Measurements from ENCODE around the gene SHISA3. TPM values are rescaled to one million over a fixed set of nuclear protein-coding genes. Genes with fewer than 3 reads are reported as not detected.

The SHISA3 gene
- total RNA-seq, 1 donor from 2014 or later: 3.0 TPM

GRCh38 chr4:42381666-42382065, 15.6 kb upstream of the SHISA3 start:
- H3K9me3 Mint-ChIP-seq: no peaks in the 10 kb centered on the region
- peaks cover 10% of the 10 kb centered on the region for H3K27me3 Mint-ChIP-seq
- H3K36me3 Mint-ChIP-seq: no peaks in the 10 kb centered on the region

DNA sequence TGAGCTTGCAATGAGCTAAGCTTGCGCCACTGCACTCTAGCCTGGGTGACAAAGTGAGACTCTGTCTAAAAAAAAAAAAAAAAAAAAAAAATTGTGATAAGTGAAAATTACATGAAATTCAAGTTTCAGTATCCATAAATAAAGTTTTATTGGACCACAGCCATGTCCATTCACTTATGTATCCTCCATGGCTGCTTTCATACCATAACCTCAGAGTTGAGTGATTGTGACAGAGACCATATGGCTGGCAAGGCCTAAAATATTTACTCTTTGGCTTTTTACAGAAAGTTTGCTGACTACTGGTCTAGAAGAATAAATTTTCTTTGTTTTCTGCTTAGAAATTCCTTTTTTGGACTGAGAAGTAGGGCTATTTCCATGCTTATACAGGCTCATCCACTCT, 11.8 kb upstream of the SHISA3 start:
- Mint-ChIP-seq H3K36me3 (no peaks in the 10 kb centered on the region), H3K4me1 (ENCODE audit: unreplicated experiment) (peaks cover 3% of the 10 kb centered on the region), H3K27ac (no peak overlapping the region), H3K4me3 (no peak overlapping the region), H3K9me3 (no peaks in the 10 kb centered on the region), H3K27me3 (peaks cover 21% of the 10 kb centered on the region)
- DNase-seq (ENCODE audit: extremely low spot score, unreplicated experiment): no peak
- no peak for TF ChIP-seq CTCF (conservative IDR thresholded peaks at IDR 0.05)

More at GRCh38 chr4:42381666-42382065, 15.6 kb upstream of the SHISA3 start:
- no peak for TF ChIP-seq CTCF (conservative IDR thresholded peaks at IDR 0.05)
- H3K4me1 Mint-ChIP-seq (ENCODE audit: unreplicated experiment): no peaks in the 10 kb centered on the region
- no peak overlapping the region for H3K4me3 Mint-ChIP-seq
- no peak for DNase-seq (ENCODE audit: extremely low spot score, unreplicated experiment)
- no peak overlapping the region for H3K27ac Mint-ChIP-seq

- Mint-ChIP-seq H3K9me3 (no peaks in the 10 kb centered on the region), H3K4me1 (ENCODE audit: unreplicated experiment) (peaks cover 19% of the 10 kb centered on the region), H3K36me3 (no peaks in the 10 kb centered on the region), H3K4me3 (no peak overlapping the region), H3K27me3 (peaks cover 51% of the 10 kb centered on the region), H3K27ac (no peak overlapping the region)
- no peak for DNase-seq (ENCODE audit: extremely low spot score, unreplicated experiment)
- no peak for TF ChIP-seq CTCF (conservative IDR thresholded peaks at IDR 0.05)
These were observed 6.5 kb upstream of the SHISA3 start for GRCh38 chr4:42390622-42391354.

DNA sequence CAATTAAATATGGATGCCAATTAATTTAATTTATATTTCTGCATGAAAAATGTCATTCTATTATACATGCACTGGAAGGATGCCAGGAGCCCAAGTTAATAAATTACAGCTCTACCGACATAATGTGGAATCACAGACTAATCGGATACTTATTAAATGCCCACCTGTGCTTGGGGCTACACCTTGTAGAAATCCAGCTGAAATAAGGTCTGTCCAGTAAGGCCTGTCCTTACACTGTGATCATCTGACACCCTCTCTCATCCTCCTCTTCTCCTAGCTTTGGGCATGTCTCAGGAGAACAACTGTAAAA, 6.0 kb upstream of the SHISA3 start:
- no peak overlapping the region for H3K27ac Mint-ChIP-seq
- no peak overlapping the region for H3K4me3 Mint-ChIP-seq
- H3K9me3 Mint-ChIP-seq: no peaks in the 10 kb centered on the region
- H3K27me3 Mint-ChIP-seq: peaks cover 56% of the 10 kb centered on the region
- no peaks in the 10 kb centered on the region for H3K36me3 Mint-ChIP-seq
- H3K4me1 Mint-ChIP-seq (ENCODE audit: unreplicated experiment): peaks cover 21% of the 10 kb centered on the region
- DNase-seq (ENCODE audit: extremely low spot score, unreplicated experiment): no peak
- no peak for TF ChIP-seq CTCF (conservative IDR thresholded peaks at IDR 0.05)

DNA sequence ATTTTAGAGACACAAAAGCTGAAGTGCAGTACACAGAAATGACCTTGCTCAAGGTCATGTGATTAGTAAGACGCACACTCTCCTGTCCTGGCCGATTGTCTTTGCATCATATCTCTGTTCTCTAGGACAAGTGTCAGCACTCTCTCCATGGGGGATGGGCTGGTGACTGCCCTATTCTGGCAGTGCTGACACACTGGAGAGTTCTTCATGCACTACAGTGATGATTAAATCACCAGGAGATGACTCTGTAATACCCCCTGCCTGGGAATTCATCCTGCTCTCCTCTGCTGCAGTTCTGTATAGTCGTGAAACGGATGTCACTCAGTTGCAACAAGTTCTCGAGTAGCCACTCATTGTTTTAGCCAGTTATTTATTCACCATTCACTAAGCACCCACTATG, 5.3 kb upstream of the SHISA3 start:
- Mint-ChIP-seq H3K27ac (no peak overlapping the region), H3K4me1 (ENCODE audit: unreplicated experiment) (peaks cover 27% of the 10 kb centered on the region), H3K9me3 (no peaks in the 10 kb centered on the region), H3K27me3 (peaks cover 61% of the 10 kb centered on the region), H3K4me3 (no peak overlapping the region), H3K36me3 (no peaks in the 10 kb centered on the region)
- TF ChIP-seq CTCF (conservative IDR thresholded peaks at IDR 0.05): no peak
- DNase-seq (ENCODE audit: extremely low spot score, unreplicated experiment): no peak

Data from type B pancreatic cell (in vitro differentiated cells).